Right cardiac atrium (tissue), 5 donors: ENCODE data around the gene ISOC2. TPM values are rescaled to one million over a fixed set of nuclear protein-coding genes. Genes with fewer than 3 reads are reported as not detected.
A peak's percentile ranks its signal among the peaks of the same experiment; 100 is the strongest.

Source experiments
- ATAC-seq, 2 donors: fragments of 200-7000 bp; cut with Tn5 transposase; one replicate each; pipeline versions ENCODE4 v1.8.0 to v1.9.1; 2020; ENCODE audit warnings: moderate library complexity in 2 of 2, mild to moderate bottlenecking in 1 of 2
- DNase-seq, 3 donors: peaks; one replicate each; pipeline ENCODE4 v3.0.0-alpha.2; 2020
- H3K27ac ChIP-seq: one replicate; pipeline ENCODE4 v1.5.1; 2013; ENCODE audit warnings: mild to moderate bottlenecking, low read length, control low read depth, moderate library complexity
- H3K27me3 ChIP-seq: one replicate; pipeline ENCODE4 v1.6.1; 2013; ENCODE audit not compliant: control insufficient read depth, insufficient read depth
- H3K4me1 ChIP-seq: one replicate; pipeline ENCODE4 v1.6.1; 2013; ENCODE audit warnings: low read length; ENCODE audit not compliant: control insufficient read depth, insufficient read depth
- H3K4me3 ChIP-seq: one replicate; pipeline ENCODE4 v1.5.1; 2013; ENCODE audit warnings: low read length, control low read depth
- H3K9me3 ChIP-seq: one replicate; pipeline ENCODE4 v1.6.1; 2013; ENCODE audit warnings: low read length; ENCODE audit not compliant: control insufficient read depth
- WGBS: extraction: QIAGEN DNeasy Blood & Tissue Kit; methylation state at CpG from one replicate; pipeline ENCODE4 v1.1.7; 2013; 5-methylcytosine and 5-hydroxymethylcytosine counted together
- intact Hi-C, 4 donors: fragments of 100-400 bp; cut with DNase I; formaldehyde crosslinking; loops; one replicate each; pipeline versions ENCODE4 v1.11.0 to v1.14.0; 2022 to 2023
- polyA plus RNA-seq: library from polyadenylated mRNA; stranded (reverse); fragments of 200-250 nt; gene quantifications from one replicate; pipeline ENCODE4 v1.2.3, GENCODE V29; 2013
- total RNA-seq, 4 donors: library from RNA; stranded (reverse); fragmentation: NEBNext Ultra II Directional; extraction: Animal tissue kit (Norgen Biotek cat#: 25700); gene quantifications; one replicate each; pipeline ENCODE4 v1.2.1, GENCODE V29; 2021
- donor health status: healthy with polysubstance abuse.
- donor health status: DM: no; HTN: yes; CAD: no.
- donor health status: DM: no; HTN: no; CAD: no.
- donor health status: DM: no; HTN: yes; CAD: no; lungs with severe emphysema.
- donor health status: DM: yes; HTN: yes; CAD: no.

Gene ISOC2
- total and polyA plus RNA-seq, 5 donors = 49.6 to 111 (median 62.5) TPM

DNA sequence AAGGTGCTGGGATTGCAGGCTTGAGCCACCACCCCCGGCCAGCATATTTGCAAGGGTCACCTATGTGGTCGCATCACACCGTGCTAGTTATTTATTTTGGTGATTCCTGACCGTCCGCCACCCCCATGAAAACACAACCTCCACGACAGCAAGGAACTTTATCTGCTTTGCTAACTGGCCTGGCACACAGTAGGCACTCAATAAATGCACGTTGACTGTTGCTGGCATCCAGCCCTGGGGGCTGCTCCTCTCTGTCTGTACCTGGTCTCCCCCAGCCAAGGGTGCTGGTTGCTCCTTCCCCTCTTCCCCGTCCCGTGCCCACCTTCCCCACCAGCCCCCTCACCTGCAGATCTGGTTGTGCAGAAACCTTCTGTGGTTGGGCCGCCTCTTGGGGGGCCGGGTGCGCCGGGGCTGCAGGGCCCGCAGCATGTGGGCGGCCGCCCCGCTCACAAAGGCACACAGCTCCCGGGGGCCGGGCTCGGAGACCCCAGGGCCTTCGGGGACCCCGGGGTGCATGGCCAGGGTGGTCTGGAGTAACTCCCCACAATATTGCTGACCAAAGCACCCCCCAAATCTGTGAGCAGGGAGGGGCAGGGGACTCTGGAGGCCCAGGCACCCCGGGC lies 2.7 kb upstream of the ISOC2 start:
- H3K27ac ChIP-seq = no peak overlapping the region
- H3K27me3 ChIP-seq = no peaks in the 10 kb centered on the region
- DNase-seq (peak in 2 of 3 donors; percentile 45 to 65), ATAC-seq (no peak)
- no peaks in the 10 kb centered on the region for H3K9me3 ChIP-seq
- H3K4me1 ChIP-seq = peaks cover 1% of the 10 kb centered on the region
- intact Hi-C loops = no loop called here
- no peak overlapping the region for H3K4me3 ChIP-seq
- 72% methylated on average over 23 of the region's 23 CpGs for WGBS

- Histone ChIP-seq H3K27ac (no peak overlapping the region), H3K9me3 (no peaks in the 10 kb centered on the region), H3K4me1 (peaks cover 1% of the 10 kb centered on the region), H3K4me3 (no peak overlapping the region), H3K27me3 (no peaks in the 10 kb centered on the region)
- 73% methylated on average over 15 of the region's 15 CpGs for WGBS
- no peak for ATAC-seq
- intact Hi-C loops = no loop called here
- DNase-seq = peak in 2 of 3 donors; percentile 49 to 65
Measured at GRCh38 chr19:55463583-55464031, 2.2 kb upstream of the ISOC2 start.

DNA sequence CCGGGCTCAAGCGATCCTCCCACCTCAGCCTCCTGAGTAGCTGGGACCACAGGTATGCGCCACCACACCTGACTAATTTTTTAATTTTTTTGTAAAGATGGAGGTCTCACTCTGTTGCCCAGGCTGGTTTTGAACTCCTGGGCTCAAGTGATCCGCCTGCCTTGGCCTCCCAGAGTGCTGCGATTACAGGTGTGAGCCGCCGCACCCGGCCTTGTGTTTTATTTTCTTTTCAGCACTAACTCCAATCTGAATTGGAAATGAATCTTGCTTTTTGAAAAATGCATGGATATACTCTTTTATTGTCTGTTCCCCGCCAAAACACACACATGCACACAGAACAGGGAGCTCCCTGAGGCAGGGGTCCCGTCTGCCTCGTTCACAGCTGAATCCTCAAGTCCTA lies 1.3 kb upstream of the ISOC2 start:
- DNase-seq (peak in 2 of 3 donors; percentile 36 to 58), ATAC-seq (no peak)
- Histone ChIP-seq H3K9me3 (no peaks in the 10 kb centered on the region), H3K27me3 (no peaks in the 10 kb centered on the region), H3K27ac (no peak overlapping the region), H3K4me3 (no peak overlapping the region), H3K4me1 (peaks cover 1% of the 10 kb centered on the region)
- intact Hi-C loops = no loop called here
- 81% methylated on average over 11 of the region's 11 CpGs for WGBS

DNA sequence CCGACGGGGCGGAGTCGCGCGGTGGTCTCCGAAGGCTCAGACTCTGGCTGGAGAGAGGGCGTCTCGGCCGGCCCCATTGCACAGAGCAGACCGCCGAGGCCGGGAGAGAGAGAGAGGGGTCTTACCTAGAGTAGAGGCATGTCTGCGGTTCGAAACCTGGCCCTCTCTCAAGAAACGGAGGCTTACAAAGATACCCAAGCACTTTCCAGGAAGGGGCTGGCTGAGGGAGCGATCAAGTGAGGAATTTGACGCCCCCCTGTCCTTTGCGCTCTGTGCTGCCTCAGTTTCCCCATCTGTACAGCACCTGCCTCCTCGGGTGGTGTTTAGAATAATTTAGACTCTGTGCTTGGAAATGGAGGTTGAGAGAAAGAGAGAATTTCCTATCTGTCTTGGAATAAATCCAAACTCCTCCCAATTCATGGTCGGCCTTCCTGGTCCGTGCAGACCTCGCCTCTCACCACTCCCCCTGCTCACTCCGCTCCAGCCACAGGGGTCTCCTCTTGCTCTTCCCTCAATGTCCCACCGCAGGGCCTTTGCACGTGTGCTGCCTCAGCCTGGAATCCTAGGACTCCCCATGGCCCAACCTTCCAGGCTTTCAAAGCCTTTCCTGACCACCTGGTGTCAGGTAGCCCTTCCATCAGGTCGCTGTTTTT lies 658 bp upstream of the ISOC2 start:
- intact Hi-C loops = no loop called here
- peak; percentile 47 to 75 (median 64) for DNase-seq
- 14% methylated on average over 27 of the region's 27 CpGs for whole genome bisulfite sequencing
- Histone ChIP-seq H3K4me3 (peak overlapping the region; percentile 44), H3K27ac (peak overlapping the region; percentile 34), H3K9me3 (no peaks in the 10 kb centered on the region), H3K27me3 (no peaks in the 10 kb centered on the region), H3K4me1 (peaks cover 1% of the 10 kb centered on the region)
- ATAC-seq = peak in 1 of 2 donors; percentile 8

GRCh38 chr19:55460670-55461258 lies 678 bp downstream of the ISOC2 start:
- intact Hi-C loops = no loop called here
- peaks cover 1% of the 10 kb centered on the region for H3K4me1 ChIP-seq
- H3K9me3 ChIP-seq = no peaks in the 10 kb centered on the region
- peak; percentile 89 to 96 (median 94) for DNase-seq
- H3K27me3 ChIP-seq = no peaks in the 10 kb centered on the region
- peak overlapping the region; percentile 67 for H3K4me3 ChIP-seq
- peak; percentile 81 to 82 for ATAC-seq
- WGBS = 9% methylated on average over 24 of the region's 24 CpGs
- H3K27ac ChIP-seq = peak overlapping the region; percentile 91

GRCh38 chr19:55459950-55460657 lies 1.3 kb downstream of the ISOC2 start:
- WGBS = 22% methylated on average over 16 of the region's 16 CpGs
- Histone ChIP-seq H3K4me1 (peaks cover 1% of the 10 kb centered on the region), H3K27ac (peak overlapping the region; percentile 12), H3K27me3 (no peaks in the 10 kb centered on the region), H3K4me3 (peak overlapping the region; percentile 67), H3K9me3 (no peaks in the 10 kb centered on the region)
- DNase-seq (no peak), ATAC-seq (no peak)
- intact Hi-C loops = no loop called here

DNA sequence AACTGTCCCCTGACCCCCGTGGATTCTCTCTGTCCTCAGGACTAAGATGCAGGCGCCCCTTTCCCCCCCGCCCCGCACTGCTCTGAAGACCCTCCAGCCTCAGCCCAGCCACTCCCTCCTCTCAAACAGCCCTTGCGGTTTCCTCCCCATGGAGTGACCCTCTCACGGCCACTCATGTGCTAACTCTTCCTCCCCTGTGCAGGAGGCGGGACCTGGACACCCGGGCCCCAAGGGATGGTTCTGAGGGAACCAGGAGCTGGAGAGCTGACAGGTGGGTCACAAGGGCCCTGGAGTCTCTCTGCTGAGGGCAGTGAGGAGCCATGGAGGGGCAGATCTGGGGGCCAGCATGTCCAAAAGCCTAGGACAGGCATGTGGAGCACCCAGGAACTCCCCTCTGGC lies 1.9 kb downstream of the ISOC2 start:
- intact Hi-C loops = no loop called here
- H3K27ac ChIP-seq = peak overlapping the region; percentile 12
- H3K27me3 ChIP-seq = no peaks in the 10 kb centered on the region
- H3K4me3 ChIP-seq = no peak overlapping the region
- H3K9me3 ChIP-seq = no peaks in the 10 kb centered on the region
- DNase-seq = peak in 2 of 3 donors; percentile 52 to 56
- no peak for ATAC-seq
- peaks cover 1% of the 10 kb centered on the region for H3K4me1 ChIP-seq
- WGBS = 60% methylated on average over 8 of the region's 8 CpGs

DNA sequence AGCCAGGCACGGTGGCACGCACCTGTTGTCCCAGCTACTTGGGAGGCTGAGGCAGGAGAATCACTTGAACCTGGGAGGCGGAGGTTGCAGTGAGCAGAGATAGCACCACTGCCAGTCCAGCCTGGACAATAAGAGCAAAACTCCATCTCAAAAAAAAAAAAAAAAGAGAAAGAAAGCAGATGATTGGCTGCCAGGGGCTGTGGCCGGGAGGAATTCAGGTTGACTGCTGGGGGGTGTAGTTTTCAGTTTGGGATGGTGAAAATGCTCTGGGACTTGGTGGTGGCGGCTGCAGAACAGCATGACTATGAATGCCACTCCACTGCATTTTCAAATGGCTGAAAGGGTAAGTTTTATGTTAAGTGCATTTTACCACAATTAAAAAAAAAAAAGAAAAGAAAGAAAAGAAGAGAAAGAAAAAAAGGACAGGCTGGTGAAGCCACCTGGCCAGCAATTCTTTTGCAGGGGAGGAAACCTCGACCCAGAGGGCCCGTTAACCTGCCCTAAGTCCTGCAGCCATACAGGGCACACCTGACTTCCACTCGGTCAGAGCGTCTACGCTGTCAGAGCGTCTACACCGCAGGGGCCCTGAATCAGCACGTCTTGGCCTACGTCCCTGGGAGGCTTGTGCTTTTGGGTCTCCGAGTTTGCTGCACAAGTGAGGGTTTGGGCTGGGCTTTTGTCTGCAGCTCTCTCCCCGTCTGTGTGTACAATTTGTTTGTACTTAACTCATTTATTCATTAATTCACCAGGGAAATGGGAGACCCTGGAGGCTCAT lies 3.6 kb downstream of the ISOC2 start:
- H3K4me1 ChIP-seq = peaks cover 1% of the 10 kb centered on the region
- H3K27me3 ChIP-seq = no peaks in the 10 kb centered on the region
- 80% methylated on average over 16 of the region's 16 CpGs for WGBS
- no peak overlapping the region for H3K27ac ChIP-seq
- intact Hi-C loops = no loop called here
- ATAC-seq = no peak
- H3K4me3 ChIP-seq = no peak overlapping the region
- H3K9me3 ChIP-seq = no peaks in the 10 kb centered on the region
- peak in 1 of 3 donors; percentile 35 for DNase-seq

GRCh38 chr19:55456347-55456746 lies 5.1 kb downstream of the ISOC2 start:
- intact Hi-C loops = no loop called here
- H3K27ac ChIP-seq = no peak overlapping the region
- H3K4me1 ChIP-seq = no peaks in the 10 kb centered on the region
- 88% methylated on average over 14 of the region's 14 CpGs for WGBS
- H3K4me3 ChIP-seq = no peak overlapping the region
- ATAC-seq = no peak
- no peaks in the 10 kb centered on the region for H3K9me3 ChIP-seq
- H3K27me3 ChIP-seq = no peaks in the 10 kb centered on the region
- peak in 1 of 3 donors; percentile 49 for DNase-seq

DNA sequence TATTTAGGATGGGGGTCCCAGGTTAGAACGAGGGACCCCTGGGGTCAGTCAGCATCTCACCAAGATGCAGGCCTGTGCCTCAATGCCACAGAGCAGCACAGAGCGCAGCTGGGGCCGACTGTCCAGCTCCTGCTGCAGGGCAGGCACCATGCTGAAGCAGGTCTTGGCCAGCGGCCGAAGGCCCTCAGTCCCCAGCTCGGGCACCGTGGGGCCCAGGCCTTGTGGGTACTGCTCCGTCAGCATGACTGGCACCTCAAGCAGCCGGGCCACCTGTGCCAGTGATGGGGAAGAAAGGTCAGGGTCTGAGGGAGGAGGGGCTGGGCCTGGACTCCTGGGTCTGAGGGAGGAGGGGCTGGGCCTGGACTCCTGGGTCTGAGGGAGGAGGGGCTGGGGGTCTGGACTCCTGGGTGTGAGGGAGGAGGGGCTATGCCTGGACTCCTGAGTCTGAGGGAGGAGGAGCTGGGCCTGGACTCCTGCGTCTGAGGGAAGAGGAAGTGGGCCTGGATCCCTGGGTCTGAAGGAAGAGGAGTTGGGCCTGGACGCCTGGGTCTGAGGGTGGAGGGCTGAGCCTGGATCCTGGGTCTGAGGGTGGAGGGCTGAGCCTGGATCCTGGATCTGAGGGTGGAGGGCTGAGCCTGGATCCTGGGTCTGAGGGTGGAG lies 5.7 kb downstream of the ISOC2 start:
- no peaks in the 10 kb centered on the region for H3K27me3 ChIP-seq
- no peaks in the 10 kb centered on the region for H3K9me3 ChIP-seq
- WGBS = 89% methylated on average over 11 of the region's 11 CpGs
- H3K4me3 ChIP-seq = no peak overlapping the region
- intact Hi-C loops = no loop called here
- no peaks in the 10 kb centered on the region for H3K4me1 ChIP-seq
- peak in 2 of 3 donors; percentile 50 to 65 for DNase-seq
- no peak for ATAC-seq
- no peak overlapping the region for H3K27ac ChIP-seq
